ENCODE results near the gene EPHA8. TPM values are rescaled to one million over a fixed set of nuclear protein-coding genes. Genes with fewer than 3 reads are reported as not detected.

EPHA8 gene
- total and polyA plus RNA-seq, 4 donors, result not detected

DNA sequence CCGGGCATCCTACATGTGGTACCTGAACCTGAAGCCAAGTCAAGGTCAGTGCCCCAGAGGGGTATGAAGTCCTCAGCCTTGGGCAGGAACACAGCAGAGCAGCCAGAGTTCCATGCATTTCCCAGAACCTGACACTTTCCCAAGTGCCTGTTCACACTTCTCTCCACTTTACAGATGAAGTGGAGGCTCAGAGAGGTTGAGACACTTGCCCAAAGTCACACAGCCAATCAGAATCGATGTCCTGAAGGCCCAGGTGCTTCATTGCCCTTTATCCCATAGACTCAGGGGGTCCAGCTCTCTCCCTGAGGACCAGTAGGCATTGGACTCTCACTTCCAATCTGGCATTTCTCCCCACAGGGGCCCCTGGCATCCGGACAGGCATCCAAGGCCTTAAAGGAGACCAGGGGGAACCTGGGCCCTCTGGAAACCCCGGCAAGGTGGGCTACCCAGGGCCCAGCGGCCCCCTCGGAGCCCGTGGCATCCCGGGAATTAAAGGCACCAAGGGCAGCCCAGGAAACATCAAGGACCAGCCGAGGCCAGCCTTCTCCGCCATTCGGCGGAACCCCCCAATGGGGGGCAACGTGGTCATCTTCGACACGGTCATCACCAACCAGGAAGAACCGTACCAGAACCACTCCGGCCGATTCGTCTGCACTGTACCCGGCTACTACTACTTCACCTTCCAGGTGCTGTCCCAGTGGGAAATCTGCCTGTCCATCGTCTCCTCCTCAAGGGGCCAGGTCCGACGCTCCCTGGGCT is 75.4 kb downstream of the EPHA8 start:
- TF ChIP-seq, protein P1, sequence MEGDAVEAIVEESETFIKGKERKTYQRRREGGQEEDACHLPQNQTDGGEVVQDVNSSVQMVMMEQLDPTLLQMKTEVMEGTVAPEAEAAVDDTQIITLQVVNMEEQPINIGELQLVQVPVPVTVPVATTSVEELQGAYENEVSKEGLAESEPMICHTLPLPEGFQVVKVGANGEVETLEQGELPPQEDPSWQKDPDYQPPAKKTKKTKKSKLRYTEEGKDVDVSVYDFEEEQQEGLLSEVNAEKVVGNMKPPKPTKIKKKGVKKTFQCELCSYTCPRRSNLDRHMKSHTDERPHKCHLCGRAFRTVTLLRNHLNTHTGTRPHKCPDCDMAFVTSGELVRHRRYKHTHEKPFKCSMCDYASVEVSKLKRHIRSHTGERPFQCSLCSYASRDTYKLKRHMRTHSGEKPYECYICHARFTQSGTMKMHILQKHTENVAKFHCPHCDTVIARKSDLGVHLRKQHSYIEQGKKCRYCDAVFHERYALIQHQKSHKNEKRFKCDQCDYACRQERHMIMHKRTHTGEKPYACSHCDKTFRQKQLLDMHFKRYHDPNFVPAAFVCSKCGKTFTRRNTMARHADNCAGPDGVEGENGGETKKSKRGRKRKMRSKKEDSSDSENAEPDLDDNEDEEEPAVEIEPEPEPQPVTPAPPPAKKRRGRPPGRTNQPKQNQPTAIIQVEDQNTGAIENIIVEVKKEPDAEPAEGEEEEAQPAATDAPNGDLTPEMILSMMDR (IDR thresholded peaks at IDR 0.05; ENCODE audit: low read depth, low read length, missing input control), result no peak
- no peak for TF ChIP-seq NR2F2 (IDR thresholded peaks at IDR 0.05)
- no peak for TF ChIP-seq FOXA2 (IDR thresholded peaks at IDR 0.05)
- TF ChIP-seq, protein P2, sequence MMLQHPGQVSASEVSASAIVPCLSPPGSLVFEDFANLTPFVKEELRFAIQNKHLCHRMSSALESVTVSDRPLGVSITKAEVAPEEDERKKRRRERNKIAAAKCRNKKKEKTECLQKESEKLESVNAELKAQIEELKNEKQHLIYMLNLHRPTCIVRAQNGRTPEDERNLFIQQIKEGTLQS (IDR thresholded peaks at IDR 0.05), result no peak
- no peak for TF ChIP-seq RAD21 (IDR thresholded peaks at IDR 0.05)
- TF ChIP-seq YY1 (IDR thresholded peaks at IDR 0.05), result no peak
- no peak for TF ChIP-seq FOXA1 (IDR thresholded peaks at IDR 0.05)
- no peak for TF ChIP-seq TAF1 (conservative IDR thresholded peaks at IDR 0.05)
- TF ChIP-seq, protein P3, sequence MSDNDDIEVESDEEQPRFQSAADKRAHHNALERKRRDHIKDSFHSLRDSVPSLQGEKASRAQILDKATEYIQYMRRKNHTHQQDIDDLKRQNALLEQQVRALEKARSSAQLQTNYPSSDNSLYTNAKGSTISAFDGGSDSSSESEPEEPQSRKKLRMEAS (IDR thresholded peaks at IDR 0.05), result no peak
- TF ChIP-seq JUND (IDR thresholded peaks at IDR 0.05), result no peak
- TF ChIP-seq RXRA (IDR thresholded peaks at IDR 0.05), result no peak
- no peak for TF ChIP-seq SP1 (IDR thresholded peaks at IDR 0.05)
- TF ChIP-seq, protein P4, sequence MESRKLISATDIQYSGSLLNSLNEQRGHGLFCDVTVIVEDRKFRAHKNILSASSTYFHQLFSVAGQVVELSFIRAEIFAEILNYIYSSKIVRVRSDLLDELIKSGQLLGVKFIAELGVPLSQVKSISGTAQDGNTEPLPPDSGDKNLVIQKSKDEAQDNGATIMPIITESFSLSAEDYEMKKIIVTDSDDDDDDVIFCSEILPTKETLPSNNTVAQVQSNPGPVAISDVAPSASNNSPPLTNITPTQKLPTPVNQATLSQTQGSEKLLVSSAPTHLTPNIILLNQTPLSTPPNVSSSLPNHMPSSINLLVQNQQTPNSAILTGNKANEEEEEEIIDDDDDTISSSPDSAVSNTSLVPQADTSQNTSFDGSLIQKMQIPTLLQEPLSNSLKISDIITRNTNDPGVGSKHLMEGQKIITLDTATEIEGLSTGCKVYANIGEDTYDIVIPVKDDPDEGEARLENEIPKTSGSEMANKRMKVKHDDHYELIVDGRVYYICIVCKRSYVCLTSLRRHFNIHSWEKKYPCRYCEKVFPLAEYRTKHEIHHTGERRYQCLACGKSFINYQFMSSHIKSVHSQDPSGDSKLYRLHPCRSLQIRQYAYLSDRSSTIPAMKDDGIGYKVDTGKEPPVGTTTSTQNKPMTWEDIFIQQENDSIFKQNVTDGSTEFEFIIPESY (IDR thresholded peaks at IDR 0.05), result no peak
- no peak for TF ChIP-seq GABPA (IDR thresholded peaks at IDR 0.05 in 1 of 2, conservative IDR thresholded peaks at IDR 0.05 in 1 of 2)
- TF ChIP-seq, protein P5, sequence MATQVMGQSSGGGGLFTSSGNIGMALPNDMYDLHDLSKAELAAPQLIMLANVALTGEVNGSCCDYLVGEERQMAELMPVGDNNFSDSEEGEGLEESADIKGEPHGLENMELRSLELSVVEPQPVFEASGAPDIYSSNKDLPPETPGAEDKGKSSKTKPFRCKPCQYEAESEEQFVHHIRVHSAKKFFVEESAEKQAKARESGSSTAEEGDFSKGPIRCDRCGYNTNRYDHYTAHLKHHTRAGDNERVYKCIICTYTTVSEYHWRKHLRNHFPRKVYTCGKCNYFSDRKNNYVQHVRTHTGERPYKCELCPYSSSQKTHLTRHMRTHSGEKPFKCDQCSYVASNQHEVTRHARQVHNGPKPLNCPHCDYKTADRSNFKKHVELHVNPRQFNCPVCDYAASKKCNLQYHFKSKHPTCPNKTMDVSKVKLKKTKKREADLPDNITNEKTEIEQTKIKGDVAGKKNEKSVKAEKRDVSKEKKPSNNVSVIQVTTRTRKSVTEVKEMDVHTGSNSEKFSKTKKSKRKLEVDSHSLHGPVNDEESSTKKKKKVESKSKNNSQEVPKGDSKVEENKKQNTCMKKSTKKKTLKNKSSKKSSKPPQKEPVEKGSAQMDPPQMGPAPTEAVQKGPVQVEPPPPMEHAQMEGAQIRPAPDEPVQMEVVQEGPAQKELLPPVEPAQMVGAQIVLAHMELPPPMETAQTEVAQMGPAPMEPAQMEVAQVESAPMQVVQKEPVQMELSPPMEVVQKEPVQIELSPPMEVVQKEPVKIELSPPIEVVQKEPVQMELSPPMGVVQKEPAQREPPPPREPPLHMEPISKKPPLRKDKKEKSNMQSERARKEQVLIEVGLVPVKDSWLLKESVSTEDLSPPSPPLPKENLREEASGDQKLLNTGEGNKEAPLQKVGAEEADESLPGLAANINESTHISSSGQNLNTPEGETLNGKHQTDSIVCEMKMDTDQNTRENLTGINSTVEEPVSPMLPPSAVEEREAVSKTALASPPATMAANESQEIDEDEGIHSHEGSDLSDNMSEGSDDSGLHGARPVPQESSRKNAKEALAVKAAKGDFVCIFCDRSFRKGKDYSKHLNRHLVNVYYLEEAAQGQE (IDR thresholded peaks at IDR 0.05), result no peak
- no peak for TF ChIP-seq HNF4A (conservative IDR thresholded peaks at IDR 0.05)
- no peak for TF ChIP-seq HNF4G (IDR thresholded peaks at IDR 0.05)
- no peak for TF ChIP-seq EGR1 (IDR thresholded peaks at IDR 0.05; ENCODE audit: low read depth in 2 of 2)
- H3K27ac ChIP-seq (ENCODE audit: low read depth in 1 of 2, low read length in 2 of 2), result no peak overlapping the region
- no peaks in the 10 kb centered on the region for H3K27me3 ChIP-seq (ENCODE audit: control insufficient read depth in 4 of 4, insufficient read depth in 4 of 4, low read length in 3 of 4)
- H3K4me3 ChIP-seq (ENCODE audit: low read depth in 1 of 3, low read length in 3 of 3), result peak overlapping the region in 1 of 3 donors; percentile 1
- H3K36me3 ChIP-seq (ENCODE audit: control insufficient read depth in 4 of 4, insufficient read depth in 3 of 4, low read depth in 1 of 4, low read length in 3 of 4), result no peaks in the 10 kb centered on the region
- no peaks in the 10 kb centered on the region for H3K9me3 ChIP-seq (ENCODE audit: control insufficient read depth in 4 of 4, low read length in 3 of 4)
- H3K4me1 ChIP-seq (ENCODE audit: control insufficient read depth in 4 of 4, insufficient read depth in 4 of 4, low read length in 3 of 4), result peaks cover 0 to 1% (median 0%) of the 10 kb centered on the region in 4 donors
- 74% methylated on average over 23 of the region's 23 CpGs for WGBS
- no peak overlapping the region for H3K9ac ChIP-seq (ENCODE audit: low read depth in 1 of 2, low read length in 2 of 2)
- DNase-seq (ENCODE audit: low spot score), result no peak

Data from liver (tissue), 9 donors.